SH-SY5Y (cell line): ENCODE data around the gene MYO1F.

Experiments used
- GATA2 ChIP-seq: IDR thresholded peaks from 2 replicates; pipeline ENCODE4 v1.6.1; 2011; ENCODE audit warnings: mild to moderate bottlenecking, low read depth, low read length
- GATA3 ChIP-seq: IDR thresholded peaks from 2 replicates; pipeline ENCODE4 v1.6.1; 2011; ENCODE audit warnings: low read depth, mild to moderate bottlenecking, low read length, moderate library complexity

DNA sequence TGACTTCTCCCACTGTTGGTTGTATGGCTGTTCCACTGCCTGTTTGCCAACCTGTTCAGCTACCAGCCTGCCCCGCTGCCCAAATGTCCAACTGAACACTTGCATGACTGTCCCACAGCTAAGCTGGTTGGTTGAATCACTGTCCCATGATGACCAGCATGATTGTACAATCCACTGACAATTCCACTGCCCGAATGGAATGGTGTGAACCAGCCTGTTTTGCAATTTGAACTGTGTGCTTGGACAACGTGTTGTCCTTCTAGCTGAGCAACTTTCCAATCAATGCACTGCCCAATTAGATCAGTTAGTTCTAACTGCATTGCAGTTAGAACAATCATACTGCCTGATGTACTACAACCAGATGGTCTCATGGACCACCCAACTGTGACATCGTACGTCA lies 24.6 kb upstream of the MYO1F start:
- TF ChIP-seq GATA3 = no peak
- no peak for TF ChIP-seq GATA2
